GM18526 (cell line): ENCODE results near the gene EBNA1BP2.

Experiments used
- POLR2A ChIP-seq: IDR thresholded peaks from 3 replicates; pipeline ENCODE4 v1.6.1; 2011; ENCODE audit not compliant: insufficient read length; ENCODE audit errors: extremely low read depth

The EBNA1BP2 gene

DNA sequence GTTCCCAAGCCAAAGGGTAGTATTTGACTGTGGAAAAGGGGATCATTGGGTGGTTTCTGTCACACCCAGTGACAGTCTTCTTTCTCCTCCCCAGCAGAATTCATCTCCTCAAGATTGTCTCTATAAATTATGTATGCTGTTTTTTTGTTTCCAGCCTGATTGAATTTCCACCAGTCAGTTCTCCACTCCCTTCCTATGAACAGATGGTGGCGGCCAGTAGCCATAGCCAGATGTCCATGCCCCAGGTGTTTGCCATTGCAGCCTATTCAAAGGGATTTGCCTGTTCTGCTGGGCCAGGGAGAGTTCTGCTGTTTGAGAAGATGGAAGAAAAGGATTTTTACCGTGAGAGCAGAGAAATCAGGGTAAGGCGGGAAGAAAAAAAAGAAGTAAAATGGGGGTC is 12.9 kb upstream of the EBNA1BP2 start:
- TF ChIP-seq POLR2A: no peak

DNA sequence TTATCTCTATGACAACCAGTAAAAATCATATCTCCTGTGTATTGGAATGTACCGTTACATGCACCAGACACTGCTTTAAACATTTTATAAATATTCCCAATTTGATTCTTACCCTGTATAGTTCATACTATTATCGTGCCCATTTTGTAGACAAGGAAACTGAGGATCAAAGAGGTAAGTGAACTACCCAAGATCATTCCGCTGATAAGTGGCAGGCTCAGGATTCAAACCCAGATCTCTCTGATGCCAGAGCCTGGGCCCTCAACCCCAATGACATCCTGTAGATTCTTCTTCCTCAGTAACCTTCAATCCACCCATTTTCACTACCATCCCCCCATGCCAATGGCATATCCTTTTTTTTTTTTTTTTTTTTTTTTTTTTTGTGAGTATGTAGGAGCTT is 12.3 kb upstream of the EBNA1BP2 start:
- TF ChIP-seq POLR2A: no peak

DNA sequence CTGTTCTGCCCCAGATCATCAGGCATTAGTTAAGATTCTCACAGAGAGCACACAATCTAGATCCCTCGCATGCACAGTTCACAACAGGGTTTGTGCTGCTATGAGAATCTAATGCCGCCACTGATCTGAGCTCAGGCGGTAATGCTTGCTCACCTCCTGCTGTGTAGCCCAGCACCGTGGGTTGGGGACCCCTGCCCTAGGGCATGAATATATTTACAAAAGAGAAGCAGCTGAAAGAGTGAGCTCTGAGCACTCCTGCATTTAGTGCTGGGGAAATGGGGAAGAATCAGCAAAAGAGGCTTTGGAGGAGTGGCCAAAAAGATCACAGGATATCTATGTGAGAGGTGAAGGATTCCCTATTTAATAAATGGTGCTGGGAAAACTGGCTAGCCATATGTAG is 5.6 kb upstream of the EBNA1BP2 start:
- no peak for TF ChIP-seq POLR2A

DNA sequence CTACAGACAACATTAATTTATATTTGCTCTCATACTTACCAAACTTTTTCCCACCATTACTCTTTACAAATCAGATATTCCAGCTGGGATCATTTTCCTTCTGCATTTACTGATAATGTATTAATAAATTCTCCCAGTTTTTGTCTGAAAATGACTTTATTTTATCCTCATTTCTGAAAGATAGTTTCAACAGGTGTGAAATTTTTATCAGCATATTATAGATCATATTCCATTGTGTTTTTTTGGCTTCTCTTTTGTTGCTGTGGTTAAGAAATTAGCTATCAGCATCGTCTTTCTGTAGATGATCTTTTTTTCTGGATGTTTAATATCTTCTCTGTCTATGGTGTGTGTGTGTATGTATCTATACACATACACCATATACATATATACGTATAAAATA is 2.8 kb upstream of the EBNA1BP2 start:
- TF ChIP-seq POLR2A: no peak

DNA sequence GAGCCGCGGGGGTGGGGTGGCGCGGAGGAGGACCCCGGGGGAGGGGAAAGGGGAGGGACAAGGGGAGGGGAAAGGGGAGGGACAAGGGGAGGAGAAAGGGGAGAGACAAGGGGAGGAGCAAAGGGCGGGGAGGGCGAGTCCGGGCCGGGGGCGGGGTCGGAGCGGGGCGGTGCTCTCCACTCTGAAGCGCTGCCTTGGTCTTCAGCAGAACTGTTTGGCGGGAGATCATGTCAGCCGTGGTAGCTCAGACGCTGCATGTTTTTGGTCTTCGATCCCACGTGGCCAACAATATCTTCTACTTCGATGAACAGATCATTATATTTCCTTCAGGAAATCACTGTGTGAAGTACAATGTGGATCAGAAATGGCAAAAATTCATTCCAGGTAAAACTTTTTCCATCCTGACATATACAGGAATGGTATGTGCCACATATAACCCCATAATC is 460 bp upstream of the EBNA1BP2 start:
- no peak for TF ChIP-seq POLR2A

DNA sequence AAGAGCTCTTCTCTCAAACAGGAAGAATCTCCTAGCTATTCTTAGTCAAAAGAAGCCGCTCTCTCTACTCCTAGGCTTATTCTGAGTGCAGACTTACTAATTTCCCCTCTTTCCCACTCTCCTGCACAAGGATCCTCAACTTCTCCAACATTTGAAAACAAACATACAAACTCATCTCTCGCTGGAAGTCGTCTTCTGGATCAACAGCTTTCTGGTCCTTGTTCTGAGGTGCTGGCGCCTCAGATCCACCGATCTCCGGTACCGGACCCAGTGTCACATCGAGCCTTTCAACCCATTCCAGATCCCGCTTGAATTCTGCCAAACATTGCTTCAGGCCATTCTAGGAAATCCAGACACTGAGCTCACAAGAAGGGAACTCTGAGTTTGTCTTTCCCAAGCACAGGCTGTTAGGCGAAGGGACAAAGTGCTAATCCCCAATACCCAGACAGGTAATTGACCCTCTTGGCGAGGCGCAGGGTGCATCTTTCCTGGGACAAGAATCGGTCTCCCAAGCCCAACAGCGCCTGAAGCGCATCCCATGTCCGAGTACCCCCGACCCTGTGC is 696 bp downstream of the EBNA1BP2 start:
- no peak for TF ChIP-seq POLR2A

DNA sequence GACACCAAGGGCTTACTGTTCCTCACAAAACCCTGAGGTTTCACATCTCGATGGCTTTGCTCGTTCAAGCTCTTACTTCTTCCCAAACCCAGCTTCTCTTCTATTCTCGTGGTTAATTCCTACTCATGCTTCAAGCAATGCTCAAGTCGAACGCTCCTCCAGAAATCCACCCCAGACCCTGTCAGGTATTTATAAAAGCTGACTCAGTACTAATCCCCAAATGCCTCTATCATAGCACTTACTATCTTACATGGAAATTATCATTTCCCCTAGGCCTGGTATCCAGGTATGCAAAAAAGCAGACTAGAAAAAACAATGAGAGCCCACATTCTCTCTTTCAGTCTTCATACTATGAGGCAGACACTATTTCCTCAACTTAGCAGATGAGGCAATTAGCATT is 6.3 kb downstream of the EBNA1BP2 start:
- TF ChIP-seq POLR2A: no peak

DNA sequence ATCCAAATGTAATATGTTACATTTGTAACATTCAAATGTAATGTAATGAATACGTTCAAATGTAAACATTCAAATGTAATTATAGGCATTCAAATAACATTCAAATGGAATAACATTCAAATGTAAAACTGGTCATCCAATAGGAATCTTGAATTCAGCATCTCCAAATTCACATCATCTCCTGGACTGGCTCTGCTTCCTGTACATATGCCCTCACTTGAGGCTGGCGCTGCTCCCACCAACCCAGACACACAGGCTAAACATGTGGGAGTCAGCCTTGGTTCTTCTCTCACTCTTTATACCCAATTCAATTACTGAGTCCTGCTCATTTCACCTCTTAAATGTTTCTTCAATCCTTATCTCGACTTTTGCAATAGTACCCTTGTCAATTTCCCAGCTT is 6.9 kb downstream of the EBNA1BP2 start:
- no peak for TF ChIP-seq POLR2A

DNA sequence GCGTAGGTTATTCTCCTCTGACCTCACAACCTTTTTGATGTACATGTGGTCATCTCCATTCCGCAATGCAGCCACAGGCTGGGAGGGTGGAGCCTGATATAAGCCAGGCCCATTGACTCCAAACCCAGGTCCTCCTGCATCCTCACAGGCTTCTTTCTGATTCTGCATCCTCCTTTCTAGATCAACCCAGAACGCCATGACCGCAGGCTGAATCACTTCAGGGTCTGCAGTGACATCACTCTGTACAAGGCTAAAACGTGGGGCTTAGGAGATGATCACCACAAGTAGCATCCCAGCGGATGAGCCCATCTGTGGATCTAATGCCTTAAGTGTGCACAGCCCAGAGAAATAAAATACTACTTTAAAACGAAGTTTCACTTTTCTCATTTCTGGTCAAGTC is 16.1 kb downstream of the EBNA1BP2 start:
- TF ChIP-seq POLR2A: no peak

DNA sequence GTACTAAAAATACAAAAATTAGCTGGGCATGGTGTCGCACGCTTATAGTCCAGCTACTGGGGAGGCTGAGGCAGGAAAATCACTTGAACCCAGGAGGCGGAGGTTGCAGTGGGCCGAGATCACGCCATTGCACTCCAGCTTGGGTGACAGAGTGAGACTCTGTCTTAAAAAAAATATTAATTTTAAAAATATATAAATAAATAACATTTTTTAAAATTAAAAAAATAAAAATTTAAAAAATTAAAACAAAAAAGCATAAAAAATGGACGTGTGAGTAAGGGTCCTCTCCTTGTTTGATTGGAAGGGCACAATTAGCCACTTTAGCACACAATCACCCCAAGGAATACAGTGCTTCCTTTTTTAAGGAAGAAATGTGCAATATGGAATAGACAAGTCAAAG is 18.6 kb downstream of the EBNA1BP2 start:
- TF ChIP-seq POLR2A: no peak

DNA sequence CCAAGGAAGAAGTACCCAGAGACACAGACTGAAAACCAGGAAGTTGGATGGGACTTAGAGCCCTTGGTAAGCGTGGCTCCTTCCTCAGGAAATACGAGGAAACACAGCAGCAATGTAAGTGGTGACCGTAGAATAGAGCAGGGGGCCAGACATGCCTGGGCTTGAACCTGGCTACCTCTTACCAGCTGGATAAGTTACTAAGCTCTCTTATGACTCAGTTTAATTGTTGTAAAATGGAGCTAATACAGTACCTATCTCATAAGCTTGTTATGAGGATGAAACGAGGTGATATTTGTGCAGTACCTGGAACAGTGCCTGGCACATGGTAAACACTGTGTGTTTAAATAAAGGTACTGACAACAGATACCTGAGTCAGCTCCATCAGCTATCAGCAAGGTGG is 19.2 kb downstream of the EBNA1BP2 start:
- no peak for TF ChIP-seq POLR2A

DNA sequence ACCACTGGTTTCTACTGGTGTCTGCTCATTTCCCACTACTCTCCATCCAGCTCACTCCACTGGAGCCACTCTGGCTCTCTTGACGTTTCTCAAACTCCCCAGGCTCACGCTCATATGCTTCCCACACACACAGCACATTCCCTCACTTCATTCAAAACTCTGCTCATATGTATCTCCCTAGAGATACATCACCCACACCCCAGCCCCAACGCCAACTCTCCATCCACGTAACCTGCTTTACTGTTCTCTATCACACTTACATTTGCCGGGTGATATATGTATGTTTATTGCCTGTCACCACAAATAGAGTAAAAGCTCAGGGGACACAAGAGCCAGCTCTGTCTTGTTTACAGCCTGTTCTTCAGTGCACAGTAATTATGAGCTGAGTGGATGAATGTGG is 22.2 kb downstream of the EBNA1BP2 start:
- no peak for TF ChIP-seq POLR2A

DNA sequence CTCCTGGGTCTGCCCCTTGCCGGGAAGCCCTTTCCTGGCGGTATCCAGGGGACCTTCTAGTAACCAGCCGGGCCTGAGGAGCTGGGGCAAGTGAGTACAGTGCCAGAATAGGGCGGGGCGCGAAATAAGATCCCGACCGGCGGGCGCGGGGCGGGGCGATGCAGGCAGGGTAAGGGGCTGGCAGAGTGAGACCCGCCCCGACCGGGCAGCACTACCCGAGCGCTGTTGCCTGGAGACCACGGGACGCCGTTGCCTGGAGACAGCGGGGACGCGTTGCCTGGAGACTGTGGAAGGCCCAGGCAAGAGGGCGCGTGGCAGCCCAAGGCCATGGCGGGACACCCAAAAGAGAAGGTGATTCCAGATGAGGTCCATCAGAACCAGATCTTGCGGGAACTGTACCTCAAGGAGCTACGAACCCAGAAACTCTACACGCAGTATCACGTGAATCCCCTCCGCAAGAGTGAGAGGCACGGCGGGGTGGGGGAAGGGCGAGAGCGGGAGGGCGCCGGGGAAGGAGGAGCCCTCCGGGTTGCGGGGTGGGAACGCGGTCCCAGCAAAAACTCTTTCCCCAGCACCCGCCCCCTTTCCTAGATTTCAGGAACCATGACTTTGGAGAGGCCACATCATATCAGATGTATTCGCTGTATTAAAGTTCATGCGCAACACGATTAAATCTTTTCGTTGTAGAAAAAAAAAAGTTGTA is 24.3 kb downstream of the EBNA1BP2 start:
- TF ChIP-seq POLR2A: no peak

DNA sequence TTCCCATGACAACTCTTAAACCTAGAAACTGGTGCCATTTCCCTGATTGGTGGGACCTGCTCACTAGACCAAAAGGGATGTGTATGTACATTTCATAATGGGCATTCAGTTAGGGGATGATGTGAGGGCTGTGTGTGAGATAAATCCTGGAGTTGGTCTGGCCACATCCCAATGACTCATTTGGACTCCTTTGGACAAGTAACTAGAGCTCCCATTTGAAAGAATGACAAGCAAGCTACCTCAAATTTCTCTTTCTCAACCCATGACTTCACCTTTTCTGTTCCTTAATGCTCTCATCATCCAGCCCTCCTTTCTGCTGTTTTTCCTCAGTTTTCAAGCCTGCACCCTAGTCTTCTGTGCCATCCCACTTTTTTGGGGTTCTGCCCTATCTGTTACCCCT is 27.9 kb downstream of the EBNA1BP2 start:
- TF ChIP-seq POLR2A: no peak

DNA sequence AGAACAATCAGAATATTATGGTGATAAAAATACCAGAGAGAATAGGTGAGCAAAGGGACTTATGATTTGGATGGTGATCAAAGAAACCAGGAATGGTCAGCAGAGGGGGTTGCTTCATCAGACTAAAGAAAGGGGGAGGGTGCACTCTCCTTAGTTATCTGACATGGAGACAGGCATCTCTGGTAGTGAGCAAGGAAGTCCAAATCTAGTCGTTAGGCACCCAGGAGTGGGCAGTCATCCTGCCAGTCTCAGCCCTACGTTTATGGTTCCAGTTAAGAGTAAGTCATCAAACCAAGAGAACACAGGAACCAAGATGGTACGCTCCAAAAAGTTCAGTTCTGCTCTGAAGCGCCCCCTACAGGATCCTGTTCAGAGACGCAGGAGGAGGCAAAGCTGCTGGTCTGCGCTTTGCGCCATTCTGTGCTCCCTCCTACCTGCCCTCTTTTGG is 28.6 kb downstream of the EBNA1BP2 start:
- no peak for TF ChIP-seq POLR2A

DNA sequence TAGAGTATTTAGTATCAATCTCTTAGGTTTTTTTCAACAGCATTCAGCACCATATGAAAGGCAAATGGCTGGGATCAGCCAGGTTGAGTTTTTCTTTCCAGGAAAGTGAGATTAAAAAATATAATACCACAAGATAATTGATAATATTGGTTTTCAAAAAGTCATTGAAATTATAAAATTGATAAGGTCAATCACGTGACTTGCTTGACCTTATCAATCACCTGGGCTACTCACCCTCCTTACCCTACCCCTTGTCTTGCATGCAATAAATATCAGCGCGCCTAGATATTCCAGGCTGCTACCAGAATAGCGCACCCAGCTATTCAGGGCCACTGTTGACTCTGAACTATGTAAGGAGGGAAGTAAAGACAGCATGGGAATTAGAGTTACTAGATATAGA is 31.5 kb downstream of the EBNA1BP2 start:
- TF ChIP-seq POLR2A: no peak

DNA sequence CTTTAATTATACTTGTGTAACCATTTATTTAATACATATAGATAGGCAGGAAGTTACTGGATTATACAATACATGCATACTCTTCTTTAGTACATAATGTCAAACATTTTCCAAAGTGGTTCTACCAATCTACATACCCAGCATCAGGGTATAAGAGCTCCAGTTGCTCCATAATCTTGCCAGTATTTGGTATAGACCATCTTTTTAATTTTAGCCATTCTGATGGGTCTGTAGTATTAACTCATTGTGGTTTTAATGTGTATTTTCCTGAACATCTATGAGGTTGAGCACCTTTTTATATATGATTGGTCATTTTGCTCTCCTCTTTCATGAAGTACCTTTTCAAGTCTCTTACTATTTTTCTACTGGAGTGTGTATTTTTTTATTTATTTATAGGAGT is 32.1 kb downstream of the EBNA1BP2 start:
- no peak for TF ChIP-seq POLR2A
